WTC11 (cell line): ENCODE data around the gene NFE2L3.
"Not testable (repeated sequence)": the region's sequence is repeated elsewhere in the genome, so short reads cannot be mapped to it uniquely, and the experiment has no call there.

Source experiments
- CREB1 ChIP-seq: sonication (generic); formaldehyde crosslinking; IDR thresholded peaks from 2 replicates; pipeline ENCODE4 v1.8.0; 2023; ENCODE audit warnings: mild to moderate bottlenecking, missing genetic modification reagents
- ESRRA ChIP-seq: sonication (generic); formaldehyde crosslinking; IDR thresholded peaks from 2 replicates; pipeline ENCODE4 v1.8.1; 2022; ENCODE audit warnings: mild to moderate bottlenecking, missing genetic modification reagents, borderline replicate concordance
- NFYB ChIP-seq: sonication (generic); formaldehyde crosslinking; conservative IDR thresholded peaks from 2 replicates; pipeline ENCODE4 v1.8.0; 2022; ENCODE audit warnings: low read depth, missing genetic modification reagents
- NR2C2 ChIP-seq: sonication (generic); formaldehyde crosslinking; IDR thresholded peaks from 2 replicates; pipeline ENCODE4 v1.8.0; 2022; ENCODE audit warnings: mild to moderate bottlenecking, missing genetic modification reagents
- TEAD1 ChIP-seq: sonication (generic); formaldehyde crosslinking; IDR thresholded peaks from 2 replicates; pipeline ENCODE4 v1.8.0; 2022; ENCODE audit warnings: mild to moderate bottlenecking, missing genetic modification reagents
- TP53 ChIP-seq: sonication (generic); formaldehyde crosslinking; IDR thresholded peaks from 2 replicates; pipeline ENCODE4 v1.8.1; 2023; ENCODE audit warnings: mild to moderate bottlenecking, missing genetic modification reagents
- TF ChIP-seq, protein P1 (sequence below): fragments of 200-600 bp; IDR thresholded peaks from 2 replicates; pipeline ENCODE4 v1.8.0; 2022; ENCODE audit warnings: antibody characterized with exemption
- TF ChIP-seq, protein P2 (sequence below): sonication (generic); formaldehyde crosslinking; IDR thresholded peaks from 2 replicates; pipeline ENCODE4 v1.8.0; 2022; ENCODE audit warnings: mild to moderate bottlenecking, missing genetic modification reagents
- TF ChIP-seq, protein P3 (sequence below): sonication (generic); formaldehyde crosslinking; IDR thresholded peaks from 2 replicates; pipeline ENCODE4 v1.8.1; 2022; ENCODE audit warnings: mild to moderate bottlenecking, moderate library complexity, missing genetic modification reagents
- TF ChIP-seq, protein P4 (sequence below): sonication (generic); formaldehyde crosslinking; IDR thresholded peaks from 2 replicates; pipeline ENCODE4 v1.8.1; 2023; ENCODE audit warnings: mild to moderate bottlenecking, missing genetic modification reagents, moderate library complexity
- TF ChIP-seq, protein P5 (sequence below): sonication (generic); formaldehyde crosslinking; IDR thresholded peaks from 2 replicates; pipeline ENCODE4 v1.8.0; 2022; ENCODE audit warnings: missing genetic modification reagents
- TF ChIP-seq, protein P6 (sequence below): sonication (generic); formaldehyde crosslinking; IDR thresholded peaks from 2 replicates; pipeline ENCODE4 v1.8.1; 2023; ENCODE audit warnings: mild to moderate bottlenecking, missing genetic modification reagents
- TF ChIP-seq, protein P7 (sequence below): sonication (generic); formaldehyde crosslinking; IDR thresholded peaks from 2 replicates; pipeline ENCODE4 v1.8.0; 2023; ENCODE audit warnings: missing genetic modification reagents, mild to moderate bottlenecking, borderline replicate concordance

DNA sequence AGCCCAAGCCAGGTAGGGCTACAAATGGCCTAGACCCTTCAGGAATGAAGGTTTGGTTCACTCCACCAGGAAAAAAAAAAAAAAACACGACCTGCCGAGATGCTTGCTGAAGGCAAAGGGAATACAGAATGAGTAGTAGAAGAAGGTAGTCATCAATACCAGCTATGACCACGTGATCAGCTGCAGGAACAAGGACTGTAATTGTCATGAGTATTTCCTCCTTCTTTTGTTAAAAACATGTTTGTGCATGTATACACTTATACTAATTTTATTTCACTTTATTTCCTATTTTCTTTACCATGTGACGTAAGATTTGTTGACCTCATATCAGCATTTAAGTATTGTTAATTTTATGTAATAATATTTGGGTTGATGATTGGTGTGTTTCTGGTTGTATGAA is 27.2 kb upstream of the NFE2L3 start:
- TF ChIP-seq, protein P1, sequence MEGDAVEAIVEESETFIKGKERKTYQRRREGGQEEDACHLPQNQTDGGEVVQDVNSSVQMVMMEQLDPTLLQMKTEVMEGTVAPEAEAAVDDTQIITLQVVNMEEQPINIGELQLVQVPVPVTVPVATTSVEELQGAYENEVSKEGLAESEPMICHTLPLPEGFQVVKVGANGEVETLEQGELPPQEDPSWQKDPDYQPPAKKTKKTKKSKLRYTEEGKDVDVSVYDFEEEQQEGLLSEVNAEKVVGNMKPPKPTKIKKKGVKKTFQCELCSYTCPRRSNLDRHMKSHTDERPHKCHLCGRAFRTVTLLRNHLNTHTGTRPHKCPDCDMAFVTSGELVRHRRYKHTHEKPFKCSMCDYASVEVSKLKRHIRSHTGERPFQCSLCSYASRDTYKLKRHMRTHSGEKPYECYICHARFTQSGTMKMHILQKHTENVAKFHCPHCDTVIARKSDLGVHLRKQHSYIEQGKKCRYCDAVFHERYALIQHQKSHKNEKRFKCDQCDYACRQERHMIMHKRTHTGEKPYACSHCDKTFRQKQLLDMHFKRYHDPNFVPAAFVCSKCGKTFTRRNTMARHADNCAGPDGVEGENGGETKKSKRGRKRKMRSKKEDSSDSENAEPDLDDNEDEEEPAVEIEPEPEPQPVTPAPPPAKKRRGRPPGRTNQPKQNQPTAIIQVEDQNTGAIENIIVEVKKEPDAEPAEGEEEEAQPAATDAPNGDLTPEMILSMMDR = not testable (repeated sequence)
- TF ChIP-seq, protein P2, sequence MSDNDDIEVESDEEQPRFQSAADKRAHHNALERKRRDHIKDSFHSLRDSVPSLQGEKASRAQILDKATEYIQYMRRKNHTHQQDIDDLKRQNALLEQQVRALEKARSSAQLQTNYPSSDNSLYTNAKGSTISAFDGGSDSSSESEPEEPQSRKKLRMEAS (CRISPR knock-in tag) = not testable (repeated sequence)
- TF ChIP-seq, protein P3, sequence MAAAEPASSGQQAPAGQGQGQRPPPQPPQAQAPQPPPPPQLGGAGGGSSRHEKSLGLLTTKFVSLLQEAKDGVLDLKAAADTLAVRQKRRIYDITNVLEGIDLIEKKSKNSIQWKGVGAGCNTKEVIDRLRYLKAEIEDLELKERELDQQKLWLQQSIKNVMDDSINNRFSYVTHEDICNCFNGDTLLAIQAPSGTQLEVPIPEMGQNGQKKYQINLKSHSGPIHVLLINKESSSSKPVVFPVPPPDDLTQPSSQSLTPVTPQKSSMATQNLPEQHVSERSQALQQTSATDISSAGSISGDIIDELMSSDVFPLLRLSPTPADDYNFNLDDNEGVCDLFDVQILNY (CRISPR knock-in tag) = not testable (repeated sequence)
- not testable (repeated sequence) for TF ChIP-seq ESRRA (CRISPR knock-in tag); TEAD1 (CRISPR knock-in tag); NR2C2; TP53; CREB1 (CRISPR knock-in tag); NFYB
- TF ChIP-seq, protein P4, sequence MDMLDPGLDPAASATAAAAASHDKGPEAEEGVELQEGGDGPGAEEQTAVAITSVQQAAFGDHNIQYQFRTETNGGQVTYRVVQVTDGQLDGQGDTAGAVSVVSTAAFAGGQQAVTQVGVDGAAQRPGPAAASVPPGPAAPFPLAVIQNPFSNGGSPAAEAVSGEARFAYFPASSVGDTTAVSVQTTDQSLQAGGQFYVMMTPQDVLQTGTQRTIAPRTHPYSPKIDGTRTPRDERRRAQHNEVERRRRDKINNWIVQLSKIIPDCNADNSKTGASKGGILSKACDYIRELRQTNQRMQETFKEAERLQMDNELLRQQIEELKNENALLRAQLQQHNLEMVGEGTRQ (CRISPR knock-in tag) = not testable (repeated sequence)
- TF ChIP-seq, protein P5, sequence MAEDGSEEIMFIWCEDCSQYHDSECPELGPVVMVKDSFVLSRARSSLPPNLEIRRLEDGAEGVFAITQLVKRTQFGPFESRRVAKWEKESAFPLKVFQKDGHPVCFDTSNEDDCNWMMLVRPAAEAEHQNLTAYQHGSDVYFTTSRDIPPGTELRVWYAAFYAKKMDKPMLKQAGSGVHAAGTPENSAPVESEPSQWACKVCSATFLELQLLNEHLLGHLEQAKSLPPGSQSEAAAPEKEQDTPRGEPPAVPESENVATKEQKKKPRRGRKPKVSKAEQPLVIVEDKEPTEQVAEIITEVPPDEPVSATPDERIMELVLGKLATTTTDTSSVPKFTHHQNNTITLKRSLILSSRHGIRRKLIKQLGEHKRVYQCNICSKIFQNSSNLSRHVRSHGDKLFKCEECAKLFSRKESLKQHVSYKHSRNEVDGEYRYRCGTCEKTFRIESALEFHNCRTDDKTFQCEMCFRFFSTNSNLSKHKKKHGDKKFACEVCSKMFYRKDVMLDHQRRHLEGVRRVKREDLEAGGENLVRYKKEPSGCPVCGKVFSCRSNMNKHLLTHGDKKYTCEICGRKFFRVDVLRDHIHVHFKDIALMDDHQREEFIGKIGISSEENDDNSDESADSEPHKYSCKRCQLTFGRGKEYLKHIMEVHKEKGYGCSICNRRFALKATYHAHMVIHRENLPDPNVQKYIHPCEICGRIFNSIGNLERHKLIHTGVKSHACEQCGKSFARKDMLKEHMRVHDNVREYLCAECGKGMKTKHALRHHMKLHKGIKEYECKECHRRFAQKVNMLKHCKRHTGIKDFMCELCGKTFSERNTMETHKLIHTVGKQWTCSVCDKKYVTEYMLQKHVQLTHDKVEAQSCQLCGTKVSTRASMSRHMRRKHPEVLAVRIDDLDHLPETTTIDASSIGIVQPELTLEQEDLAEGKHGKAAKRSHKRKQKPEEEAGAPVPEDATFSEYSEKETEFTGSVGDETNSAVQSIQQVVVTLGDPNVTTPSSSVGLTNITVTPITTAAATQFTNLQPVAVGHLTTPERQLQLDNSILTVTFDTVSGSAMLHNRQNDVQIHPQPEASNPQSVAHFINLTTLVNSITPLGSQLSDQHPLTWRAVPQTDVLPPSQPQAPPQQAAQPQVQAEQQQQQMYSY = not testable (repeated sequence)
- TF ChIP-seq, protein P6, sequence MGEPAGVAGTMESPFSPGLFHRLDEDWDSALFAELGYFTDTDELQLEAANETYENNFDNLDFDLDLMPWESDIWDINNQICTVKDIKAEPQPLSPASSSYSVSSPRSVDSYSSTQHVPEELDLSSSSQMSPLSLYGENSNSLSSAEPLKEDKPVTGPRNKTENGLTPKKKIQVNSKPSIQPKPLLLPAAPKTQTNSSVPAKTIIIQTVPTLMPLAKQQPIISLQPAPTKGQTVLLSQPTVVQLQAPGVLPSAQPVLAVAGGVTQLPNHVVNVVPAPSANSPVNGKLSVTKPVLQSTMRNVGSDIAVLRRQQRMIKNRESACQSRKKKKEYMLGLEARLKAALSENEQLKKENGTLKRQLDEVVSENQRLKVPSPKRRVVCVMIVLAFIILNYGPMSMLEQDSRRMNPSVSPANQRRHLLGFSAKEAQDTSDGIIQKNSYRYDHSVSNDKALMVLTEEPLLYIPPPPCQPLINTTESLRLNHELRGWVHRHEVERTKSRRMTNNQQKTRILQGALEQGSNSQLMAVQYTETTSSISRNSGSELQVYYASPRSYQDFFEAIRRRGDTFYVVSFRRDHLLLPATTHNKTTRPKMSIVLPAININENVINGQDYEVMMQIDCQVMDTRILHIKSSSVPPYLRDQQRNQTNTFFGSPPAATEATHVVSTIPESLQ = not testable (repeated sequence)
- TF ChIP-seq, protein P7, sequence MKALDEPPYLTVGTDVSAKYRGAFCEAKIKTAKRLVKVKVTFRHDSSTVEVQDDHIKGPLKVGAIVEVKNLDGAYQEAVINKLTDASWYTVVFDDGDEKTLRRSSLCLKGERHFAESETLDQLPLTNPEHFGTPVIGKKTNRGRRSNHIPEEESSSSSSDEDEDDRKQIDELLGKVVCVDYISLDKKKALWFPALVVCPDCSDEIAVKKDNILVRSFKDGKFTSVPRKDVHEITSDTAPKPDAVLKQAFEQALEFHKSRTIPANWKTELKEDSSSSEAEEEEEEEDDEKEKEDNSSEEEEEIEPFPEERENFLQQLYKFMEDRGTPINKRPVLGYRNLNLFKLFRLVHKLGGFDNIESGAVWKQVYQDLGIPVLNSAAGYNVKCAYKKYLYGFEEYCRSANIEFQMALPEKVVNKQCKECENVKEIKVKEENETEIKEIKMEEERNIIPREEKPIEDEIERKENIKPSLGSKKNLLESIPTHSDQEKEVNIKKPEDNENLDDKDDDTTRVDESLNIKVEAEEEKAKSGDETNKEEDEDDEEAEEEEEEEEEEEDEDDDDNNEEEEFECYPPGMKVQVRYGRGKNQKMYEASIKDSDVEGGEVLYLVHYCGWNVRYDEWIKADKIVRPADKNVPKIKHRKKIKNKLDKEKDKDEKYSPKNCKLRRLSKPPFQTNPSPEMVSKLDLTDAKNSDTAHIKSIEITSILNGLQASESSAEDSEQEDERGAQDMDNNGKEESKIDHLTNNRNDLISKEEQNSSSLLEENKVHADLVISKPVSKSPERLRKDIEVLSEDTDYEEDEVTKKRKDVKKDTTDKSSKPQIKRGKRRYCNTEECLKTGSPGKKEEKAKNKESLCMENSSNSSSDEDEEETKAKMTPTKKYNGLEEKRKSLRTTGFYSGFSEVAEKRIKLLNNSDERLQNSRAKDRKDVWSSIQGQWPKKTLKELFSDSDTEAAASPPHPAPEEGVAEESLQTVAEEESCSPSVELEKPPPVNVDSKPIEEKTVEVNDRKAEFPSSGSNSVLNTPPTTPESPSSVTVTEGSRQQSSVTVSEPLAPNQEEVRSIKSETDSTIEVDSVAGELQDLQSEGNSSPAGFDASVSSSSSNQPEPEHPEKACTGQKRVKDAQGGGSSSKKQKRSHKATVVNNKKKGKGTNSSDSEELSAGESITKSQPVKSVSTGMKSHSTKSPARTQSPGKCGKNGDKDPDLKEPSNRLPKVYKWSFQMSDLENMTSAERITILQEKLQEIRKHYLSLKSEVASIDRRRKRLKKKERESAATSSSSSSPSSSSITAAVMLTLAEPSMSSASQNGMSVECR (CRISPR knock-in tag) = not testable (repeated sequence)
